LNCAP (cell line): ENCODE data around the gene TNFAIP8.

Experiments used
- CTCF ChIP-seq: fragments of 450-650 bp; IDR thresholded peaks from 2 replicates; pipeline ENCODE4 v1.5.1; 2017; ENCODE audit warnings: mild to moderate bottlenecking

Gene TNFAIP8

GRCh38 chr5:119393201-119393691 lies 37.4 kb downstream of the TNFAIP8 start:
- TF ChIP-seq CTCF: no peak

GRCh38 chr5:119393746-119394145 lies 37.9 kb downstream of the TNFAIP8 start:
- no peak for TF ChIP-seq CTCF

GRCh38 chr5:119395080-119395836 lies 39.4 kb downstream of the TNFAIP8 start:
- TF ChIP-seq CTCF: no peak

GRCh38 chr5:119396030-119396664 lies 40.3 kb downstream of the TNFAIP8 start:
- no peak for TF ChIP-seq CTCF

- no peak for TF ChIP-seq CTCF
These were observed 41.9 kb downstream of the TNFAIP8 start for GRCh38 chr5:119397518-119398380.

GRCh38 chr5:119398727-119399466 lies 43.1 kb downstream of the TNFAIP8 start:
- TF ChIP-seq CTCF: no peak

- no peak for TF ChIP-seq CTCF
These were observed 44.4 kb downstream of the TNFAIP8 start for GRCh38 chr5:119400245-119400644.
